MM.1S (cell line): ENCODE data around the gene TMEM163.
"Not testable (repeated sequence)": the region's sequence is repeated elsewhere in the genome, so short reads cannot be mapped to it uniquely, and the experiment has no call there.

Experiments
- CTCF ChIP-seq: fragments of 300-600 bp; sonication (generic); IDR thresholded peaks from 2 replicates; pipeline ENCODE4 v1.5.1; 2016; ENCODE audit warnings: antibody characterized with exemption, low read length, mixed read lengths
- EZH2 ChIP-seq: fragments of 300-600 bp; sonication (generic); optimal IDR thresholded peaks from 2 replicates; pipeline ENCODE3; 2017; ENCODE audit warnings: low read depth, mild to moderate bottlenecking, antibody characterized with exemption, low read length, mixed read lengths
- EZH2phosphoT487 ChIP-seq: fragments of 300-600 bp; sonication (generic); IDR thresholded peaks from 2 replicates; pipeline ENCODE4 v1.6.1; 2018; ENCODE audit warnings: antibody characterized with exemption, low read length

- not testable (repeated sequence) for TF ChIP-seq CTCF, EZH2, EZH2phosphoT487
These were observed 4.9 kb upstream of the TMEM163 start for GRCh38 chr2:134723742-134724141.
